Glomerular endothelial cell (primary cell): ENCODE data around the gene TCF25. TPM values are rescaled to one million over a fixed set of nuclear protein-coding genes. Genes with fewer than 3 reads are reported as not detected.
"Not testable (repeated sequence)": the region's sequence is repeated elsewhere in the genome, so short reads cannot be mapped to it uniquely, and the experiment has no call there.

Experiments used
- DNase-seq: peaks from one replicate; pipeline ENCODE4 v3.0.0-alpha.2; 2011; ENCODE audit warnings: low read depth, low spot score; ENCODE audit errors: extremely low read depth
- total RNA-seq: library from RNA; depleted of rRNA; stranded (reverse); fragments of >200 nt; gene quantifications from 2 replicates; pipeline ENCODE4 v1.2.3, GENCODE V29; 2015

TCF25 gene
- total RNA-seq, 1 donor from 2014 or later = 223 TPM

GRCh38 chr16:89871895-89872294 is 1.5 kb upstream of the TCF25 start:
- no peak for DNase-seq

GRCh38 chr16:89873972-89874689 is 739 bp downstream of the TCF25 start:
- peak; percentile 48 for DNase-seq

GRCh38 chr16:89879123-89879522 is 5.7 kb downstream of the TCF25 start:
- DNase-seq = not testable (repeated sequence)

- no peak for DNase-seq
Measured at GRCh38 chr16:89880477-89881367, 7.3 kb downstream of the TCF25 start.

GRCh38 chr16:89881368-89881730 is 8.0 kb downstream of the TCF25 start:
- DNase-seq = no peak

- DNase-seq = no peak
Measured at GRCh38 chr16:89883346-89884040, 10.1 kb downstream of the TCF25 start.

GRCh38 chr16:89884041-89884421 is 10.6 kb downstream of the TCF25 start:
- no peak for DNase-seq

- DNase-seq = no peak
Measured at GRCh38 chr16:89887243-89887642, 13.9 kb downstream of the TCF25 start.

- DNase-seq = no peak
Measured at GRCh38 chr16:89890200-89890599, 16.8 kb downstream of the TCF25 start.

- DNase-seq = no peak
Measured at GRCh38 chr16:89890886-89891657, 17.7 kb downstream of the TCF25 start.

- DNase-seq = no peak
Measured at GRCh38 chr16:89892055-89892630, 18.8 kb downstream of the TCF25 start.

GRCh38 chr16:89892635-89893034 is 19.2 kb downstream of the TCF25 start:
- no peak for DNase-seq

- DNase-seq = no peak
Measured at GRCh38 chr16:89893642-89894548, 20.5 kb downstream of the TCF25 start.

GRCh38 chr16:89895482-89896250 is 22.3 kb downstream of the TCF25 start:
- DNase-seq = no peak

- no peak for DNase-seq
Measured at GRCh38 chr16:89897204-89897603, 23.8 kb downstream of the TCF25 start.

GRCh38 chr16:89898201-89898967 is 25.0 kb downstream of the TCF25 start:
- no peak for DNase-seq

- no peak for DNase-seq
Measured at GRCh38 chr16:89899879-89900481, 26.6 kb downstream of the TCF25 start.
